Neuron (in vitro differentiated cells): ENCODE results near the gene GNB3.
"Not testable (repeated sequence)": the region's sequence is repeated elsewhere in the genome, so short reads cannot be mapped to it uniquely, and the experiment has no call there.

Experiments
- H2AFZ ChIP-seq: one replicate; pipeline ENCODE4 v1.6.1; 2013; ENCODE audit warnings: low read depth, mild to moderate bottlenecking, inconsistent platforms, low read length, moderate library complexity
- H3K27me3 ChIP-seq: one replicate; pipeline ENCODE4 v1.6.1; 2013; ENCODE audit warnings: low read length; ENCODE audit not compliant: insufficient read depth
- H3K36me3 ChIP-seq: one replicate; pipeline ENCODE4 v1.6.1; 2013; ENCODE audit warnings: low read length; ENCODE audit not compliant: insufficient read depth
- H3K4me1 ChIP-seq: one replicate; pipeline ENCODE4 v1.6.1; 2013; ENCODE audit warnings: low read length; ENCODE audit not compliant: insufficient read depth
- H3K4me3 ChIP-seq: 2 replicates; pipeline ENCODE4 v1.5.1; 2013; ENCODE audit warnings: mild to moderate bottlenecking, low read length, moderate library complexity
- H3K9me3 ChIP-seq: one replicate; pipeline ENCODE4 v1.6.1; 2013; ENCODE audit warnings: low read length

The GNB3 gene

DNA sequence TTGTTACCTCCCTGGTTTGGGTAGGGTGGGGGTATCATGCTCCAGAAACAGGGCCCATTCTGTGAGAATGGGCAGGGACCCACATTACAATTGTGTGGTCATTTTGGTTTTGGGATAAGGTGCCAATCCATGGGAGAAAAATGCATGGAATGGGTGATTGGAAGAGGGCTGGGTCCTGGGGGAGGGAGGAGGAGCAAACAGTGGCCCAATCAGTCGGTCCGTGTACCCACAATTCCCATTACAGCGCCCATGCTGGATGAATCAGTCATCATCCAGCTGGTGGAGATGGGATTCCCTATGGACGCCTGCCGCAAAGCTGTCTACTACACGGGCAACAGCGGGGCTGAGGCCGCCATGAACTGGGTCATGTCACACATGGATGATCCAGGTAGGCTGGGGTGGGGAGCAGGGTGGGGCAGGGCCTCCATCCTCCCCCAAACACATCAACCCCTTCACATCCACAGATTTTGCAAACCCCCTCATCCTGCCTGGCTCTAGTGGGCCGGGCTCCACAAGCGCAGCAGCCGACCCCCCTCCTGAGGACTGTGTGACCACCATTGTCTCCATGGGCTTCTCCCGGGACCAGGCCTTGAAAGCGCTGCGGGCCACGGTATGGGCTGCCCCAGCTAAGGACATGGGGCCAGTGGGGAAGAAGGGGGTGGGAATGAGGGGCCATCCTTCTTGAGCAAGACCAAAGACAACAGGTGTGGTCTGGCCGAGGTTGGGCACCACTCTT, 23.0 kb downstream of the GNB3 start:
- no peak overlapping the region for H2AFZ ChIP-seq
- H3K9me3 ChIP-seq = no peaks in the 10 kb centered on the region
- H3K4me3 ChIP-seq = no peak overlapping the region
- H3K36me3 ChIP-seq = peaks cover 69% of the 10 kb centered on the region
- H3K4me1 ChIP-seq = peaks cover 14% of the 10 kb centered on the region
- H3K27me3 ChIP-seq = no peaks in the 10 kb centered on the region

DNA sequence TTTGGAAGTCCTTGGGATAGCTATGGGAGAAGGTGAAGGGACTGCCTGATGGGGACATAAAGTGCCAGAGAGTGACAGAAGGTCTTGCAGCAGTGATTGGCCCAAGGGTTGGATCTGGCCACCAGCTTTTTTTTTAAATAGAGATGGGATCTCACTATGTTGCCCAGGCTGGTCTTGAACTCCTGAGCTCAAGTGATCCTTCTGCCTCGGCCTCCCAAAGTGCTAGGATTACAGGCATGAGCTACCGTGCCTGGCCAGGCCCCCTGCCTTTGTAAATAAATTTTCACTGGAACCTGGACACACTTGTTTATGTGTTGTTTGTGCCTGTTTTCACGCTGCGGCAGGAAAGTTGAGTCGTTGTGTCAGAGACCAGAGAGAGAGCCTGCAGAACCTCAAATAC, 24.6 kb downstream of the GNB3 start:
- H3K27me3 ChIP-seq, H2AFZ ChIP-seq, H3K9me3 ChIP-seq, H3K4me3 ChIP-seq: not testable (repeated sequence)
- Histone ChIP-seq H3K36me3 (peaks cover 66% of the 10 kb centered on the region), H3K4me1 (peaks cover 20% of the 10 kb centered on the region)

DNA sequence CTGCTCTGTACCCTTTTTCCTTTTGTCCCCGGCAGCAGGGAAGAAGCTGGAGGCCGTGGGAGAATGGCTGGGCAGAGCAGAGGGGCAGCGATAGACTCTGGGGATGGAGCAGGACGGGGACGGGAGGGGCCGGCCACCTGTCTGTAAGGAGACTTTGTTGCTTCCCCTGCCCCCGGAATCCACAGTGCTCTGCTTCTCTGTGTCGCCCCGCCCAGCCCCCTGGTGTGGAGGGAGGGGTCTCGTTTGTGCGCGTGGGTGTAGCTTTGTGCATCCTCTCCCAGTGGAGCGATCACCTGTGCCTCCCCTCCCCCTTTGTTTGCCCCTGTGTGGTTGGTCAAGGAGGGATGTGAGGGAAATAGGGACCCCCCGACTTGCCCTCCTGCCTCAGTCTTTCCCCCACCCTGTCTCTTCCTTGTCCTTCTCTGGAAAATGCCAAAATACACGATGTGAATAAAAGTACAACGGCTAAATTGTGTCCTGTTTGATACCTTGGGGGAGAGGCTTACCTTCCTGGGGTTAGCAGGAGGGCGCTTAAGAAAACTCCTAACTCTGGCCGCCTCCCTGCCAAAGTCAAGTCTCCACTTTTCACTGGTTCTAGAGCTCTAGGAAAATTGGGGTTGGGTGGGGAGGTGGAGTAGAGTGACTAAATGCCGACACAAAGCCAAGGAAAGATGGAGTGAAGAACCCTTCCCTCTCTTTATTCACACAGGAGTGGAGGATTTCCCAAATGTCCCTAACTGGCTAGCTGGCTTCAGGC, 25.6 kb downstream of the GNB3 start:
- H3K36me3 ChIP-seq = peaks cover 66% of the 10 kb centered on the region

DNA sequence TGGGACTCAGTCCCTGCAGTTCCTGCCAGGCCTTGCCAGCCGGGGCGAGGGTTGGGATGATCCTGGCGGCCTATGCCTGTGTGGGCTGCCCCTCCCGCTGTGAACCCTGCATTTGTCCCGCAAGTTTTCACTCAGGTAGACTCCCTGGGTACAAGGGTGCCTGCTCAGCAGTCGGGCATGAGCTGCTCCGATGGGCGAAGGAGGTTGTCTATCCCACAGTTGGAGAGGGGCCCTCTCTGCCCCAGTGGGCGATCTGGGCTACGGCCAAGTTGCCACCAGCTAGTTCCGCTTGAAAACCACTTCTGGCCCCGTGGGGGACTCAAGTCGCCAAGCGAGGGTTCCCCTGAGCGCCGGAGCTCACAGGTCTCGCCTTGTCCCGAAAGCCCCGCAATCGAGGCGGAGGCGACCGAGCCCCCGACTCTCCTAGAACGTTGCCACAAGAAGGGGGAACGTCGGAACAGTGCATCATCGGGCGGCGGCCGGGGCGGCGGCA, 26.2 kb downstream of the GNB3 start:
- peak overlapping the region; percentile 93 for H3K4me3 ChIP-seq

More for the DNA sequence above, 25.6 kb downstream of the GNB3 start:
- Histone ChIP-seq H3K27me3 (no peaks in the 10 kb centered on the region), H3K4me1 (peaks cover 21% of the 10 kb centered on the region), H3K9me3 (no peaks in the 10 kb centered on the region), H3K4me3 (no peak overlapping the region), H2AFZ (no peak overlapping the region)

DNA sequence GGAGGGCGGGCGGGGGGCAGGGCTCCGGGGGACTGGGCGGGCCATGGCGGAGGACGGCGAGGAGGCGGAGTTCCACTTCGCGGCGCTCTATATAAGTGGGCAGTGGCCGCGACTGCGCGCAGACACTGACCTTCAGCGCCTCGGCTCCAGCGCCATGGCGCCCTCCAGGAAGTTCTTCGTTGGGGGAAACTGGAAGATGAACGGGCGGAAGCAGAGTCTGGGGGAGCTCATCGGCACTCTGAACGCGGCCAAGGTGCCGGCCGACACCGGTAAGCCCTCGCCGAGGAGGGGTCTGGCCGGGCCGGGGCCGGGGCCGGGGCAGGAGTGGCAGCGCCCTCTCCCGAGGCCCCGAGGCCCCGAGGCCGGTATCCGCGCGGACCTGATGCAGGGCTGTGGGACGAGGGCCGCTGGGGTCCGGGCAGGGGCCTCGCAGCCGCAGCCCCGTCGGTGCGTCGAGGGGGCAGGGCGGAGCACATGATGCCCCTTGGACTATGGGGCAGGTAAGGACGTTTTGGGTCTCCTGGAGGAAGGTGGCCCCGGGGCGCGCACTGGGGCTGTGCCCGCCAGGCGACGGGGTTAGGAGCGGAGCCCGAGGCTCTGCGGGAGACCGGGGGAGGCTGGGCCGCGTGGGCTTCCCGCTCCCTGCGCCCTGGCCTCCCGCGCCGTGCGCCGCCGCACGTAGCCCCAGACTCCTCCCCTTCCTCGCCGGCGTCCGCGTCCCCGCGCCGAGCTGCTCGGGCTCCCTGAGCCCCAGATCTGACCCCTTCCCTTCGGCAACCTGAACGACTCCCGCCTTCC, 26.9 kb downstream of the GNB3 start, which contains the start of gene TPI1:
Gene TPI1 (plus strand): TSS at position 119 of the 798 bp plus-strand sequence. CDS start 36 bp downstream, at position 155.
- Histone ChIP-seq H3K9me3 (no peaks in the 10 kb centered on the region), H2AFZ (no peak within 1 kb of the TSS), H3K4me1 (peaks cover 32% of the 10 kb centered on the region), H3K27me3 (no peaks in the 10 kb centered on the region), H3K36me3 (peaks cover 58% of the 10 kb centered on the region), H3K4me3 (peak within 1 kb of the TSS; percentile 93)

More for the DNA sequence above, 26.2 kb downstream of the GNB3 start:
- H3K36me3 ChIP-seq = peaks cover 64% of the 10 kb centered on the region
- H3K9me3 ChIP-seq = no peaks in the 10 kb centered on the region
- no peak overlapping the region for H2AFZ ChIP-seq
- H3K4me1 ChIP-seq = peaks cover 27% of the 10 kb centered on the region
- H3K27me3 ChIP-seq = no peaks in the 10 kb centered on the region

DNA sequence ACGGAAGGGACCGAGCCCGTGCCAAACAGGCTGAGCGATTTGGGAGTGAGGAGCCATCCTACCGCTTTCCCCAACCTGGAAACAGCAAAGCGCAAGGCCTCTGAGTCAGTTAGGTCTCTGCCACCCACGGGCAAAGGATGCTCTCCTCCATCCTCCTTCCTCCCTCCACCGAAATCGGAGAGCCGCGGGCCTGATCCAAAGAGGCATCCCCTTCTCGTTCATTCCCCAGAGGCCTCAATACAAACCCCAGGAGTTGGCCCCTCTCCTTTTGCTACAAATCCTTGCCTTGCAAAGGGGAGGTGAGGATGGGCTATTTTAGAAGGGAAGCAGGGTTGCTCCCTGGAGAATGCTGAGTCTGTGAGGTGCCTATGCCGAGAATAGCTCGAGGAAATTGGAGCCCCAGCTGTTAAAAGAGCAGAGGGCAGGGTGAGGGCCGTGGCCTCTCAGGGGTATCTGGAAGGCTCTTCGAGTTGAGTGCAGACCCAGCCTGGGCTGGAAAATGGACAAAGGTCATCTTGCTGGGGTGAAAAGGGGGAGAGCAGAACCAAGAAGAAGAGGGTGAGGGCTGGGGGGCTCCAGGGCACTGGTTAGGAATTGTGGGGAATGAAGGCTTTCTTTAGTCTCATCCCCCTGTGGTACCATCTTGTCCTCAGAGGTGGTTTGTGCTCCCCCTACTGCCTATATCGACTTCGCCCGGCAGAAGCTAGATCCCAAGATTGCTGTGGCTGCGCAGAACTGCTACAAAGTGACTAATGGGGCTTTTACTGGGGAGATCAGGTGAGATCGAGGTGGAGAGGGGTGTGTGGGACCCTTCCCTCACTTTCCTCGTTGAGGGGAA, 27.7 kb downstream of the GNB3 start:
- Histone ChIP-seq H3K36me3 (peaks cover 50% of the 10 kb centered on the region), H3K4me3 (peak overlapping the region; percentile 93), H3K27me3 (no peaks in the 10 kb centered on the region), H2AFZ (no peak overlapping the region), H3K9me3 (no peaks in the 10 kb centered on the region), H3K4me1 (peaks cover 34% of the 10 kb centered on the region)

DNA sequence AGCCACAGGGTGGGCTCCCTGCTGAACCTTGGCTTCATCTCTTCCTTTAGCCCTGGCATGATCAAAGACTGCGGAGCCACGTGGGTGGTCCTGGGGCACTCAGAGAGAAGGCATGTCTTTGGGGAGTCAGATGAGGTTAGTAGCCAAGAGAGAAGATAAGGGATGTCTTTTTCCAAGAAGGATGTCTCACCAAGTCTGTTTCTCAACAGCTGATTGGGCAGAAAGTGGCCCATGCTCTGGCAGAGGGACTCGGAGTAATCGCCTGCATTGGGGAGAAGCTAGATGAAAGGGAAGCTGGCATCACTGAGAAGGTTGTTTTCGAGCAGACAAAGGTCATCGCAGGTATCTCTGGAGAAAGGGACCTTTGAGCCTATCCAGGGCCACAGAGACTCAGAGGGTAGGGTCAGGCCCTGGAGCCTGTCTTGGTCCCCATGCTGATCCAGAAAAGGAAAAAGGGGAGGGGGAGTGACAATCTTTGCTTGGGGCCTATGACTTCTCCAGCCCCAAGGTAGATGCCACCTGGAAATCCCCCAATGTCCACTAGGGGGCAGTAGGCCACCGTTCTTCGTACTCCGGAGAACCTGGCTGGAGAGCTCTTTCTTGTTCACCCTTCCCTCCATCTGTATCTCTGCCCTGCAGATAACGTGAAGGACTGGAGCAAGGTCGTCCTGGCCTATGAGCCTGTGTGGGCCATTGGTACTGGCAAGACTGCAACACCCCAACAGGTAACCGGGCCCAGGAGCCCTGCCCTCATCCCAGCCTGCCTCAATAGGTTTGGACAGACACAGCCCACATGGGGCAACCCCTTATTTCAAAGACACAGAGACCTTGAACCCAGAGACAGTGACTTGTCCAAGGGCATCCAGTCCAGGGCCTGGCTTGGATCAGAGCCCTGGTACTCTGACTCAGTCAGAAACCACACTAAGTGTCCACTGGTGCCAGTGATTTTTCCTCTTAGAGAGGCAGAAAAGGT, 28.6 kb downstream of the GNB3 start:
- Histone ChIP-seq H3K4me1 (peaks cover 34% of the 10 kb centered on the region), H3K36me3 (peaks cover 41% of the 10 kb centered on the region), H3K9me3 (no peaks in the 10 kb centered on the region), H2AFZ (no peak overlapping the region), H3K27me3 (no peaks in the 10 kb centered on the region), H3K4me3 (peak overlapping the region; percentile 93)

DNA sequence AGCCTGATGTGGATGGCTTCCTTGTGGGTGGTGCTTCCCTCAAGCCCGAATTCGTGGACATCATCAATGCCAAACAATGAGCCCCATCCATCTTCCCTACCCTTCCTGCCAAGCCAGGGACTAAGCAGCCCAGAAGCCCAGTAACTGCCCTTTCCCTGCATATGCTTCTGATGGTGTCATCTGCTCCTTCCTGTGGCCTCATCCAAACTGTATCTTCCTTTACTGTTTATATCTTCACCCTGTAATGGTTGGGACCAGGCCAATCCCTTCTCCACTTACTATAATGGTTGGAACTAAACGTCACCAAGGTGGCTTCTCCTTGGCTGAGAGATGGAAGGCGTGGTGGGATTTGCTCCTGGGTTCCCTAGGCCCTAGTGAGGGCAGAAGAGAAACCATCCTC, 29.6 kb downstream of the GNB3 start:
- Histone ChIP-seq H3K36me3 (peaks cover 34% of the 10 kb centered on the region), H3K4me1 (peaks cover 34% of the 10 kb centered on the region)
- H3K27me3 ChIP-seq, H2AFZ ChIP-seq, H3K9me3 ChIP-seq, H3K4me3 ChIP-seq: not testable (repeated sequence)

DNA sequence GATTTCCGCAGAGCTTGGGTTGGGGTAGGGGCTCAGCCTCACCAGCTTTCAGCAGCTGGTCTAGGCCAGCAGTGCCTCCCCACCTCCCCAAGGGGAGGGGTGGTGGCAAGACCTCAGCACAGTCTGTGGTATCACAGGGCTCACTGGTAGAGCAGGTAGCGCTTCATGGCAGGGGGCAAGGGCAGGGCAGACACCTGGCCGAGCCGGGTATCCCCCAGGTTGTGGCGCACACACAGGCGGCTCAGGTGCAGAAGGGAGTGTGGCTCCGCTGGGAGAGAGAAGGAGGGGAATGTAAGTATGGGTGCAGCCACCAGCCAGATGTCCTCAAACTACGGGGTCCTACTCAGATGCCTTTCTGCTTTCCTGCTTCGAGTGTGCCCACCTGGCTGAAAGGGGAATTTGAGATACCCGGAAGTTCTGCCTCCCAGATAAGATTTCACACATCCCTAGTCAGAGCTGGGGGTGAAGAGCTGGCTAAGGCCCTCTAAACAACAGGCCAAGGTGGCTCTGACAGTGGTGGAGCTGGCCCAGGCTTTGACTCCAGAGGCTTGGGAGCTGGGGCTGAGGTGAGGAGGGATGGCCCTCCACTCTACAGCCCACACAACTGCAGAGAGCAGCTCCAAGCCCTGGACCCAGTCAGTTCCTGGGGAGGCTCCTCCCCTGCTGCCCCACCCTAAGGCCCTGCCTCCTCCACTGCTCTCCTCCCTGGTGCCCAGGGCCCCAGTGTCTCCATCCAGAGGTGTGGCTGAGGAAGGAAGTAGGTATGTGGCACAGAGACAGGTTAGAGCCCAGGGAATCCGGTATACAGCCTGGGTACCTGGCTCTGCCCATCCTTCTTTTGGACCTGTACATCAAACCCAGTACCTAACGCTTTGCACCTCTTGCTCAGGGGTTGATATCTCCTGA, 30.6 kb downstream of the GNB3 start:
- Histone ChIP-seq H3K36me3 (peaks cover 25% of the 10 kb centered on the region), H3K4me3 (no peak overlapping the region), H3K27me3 (no peaks in the 10 kb centered on the region), H2AFZ (no peak overlapping the region), H3K4me1 (peaks cover 34% of the 10 kb centered on the region), H3K9me3 (no peaks in the 10 kb centered on the region)

DNA sequence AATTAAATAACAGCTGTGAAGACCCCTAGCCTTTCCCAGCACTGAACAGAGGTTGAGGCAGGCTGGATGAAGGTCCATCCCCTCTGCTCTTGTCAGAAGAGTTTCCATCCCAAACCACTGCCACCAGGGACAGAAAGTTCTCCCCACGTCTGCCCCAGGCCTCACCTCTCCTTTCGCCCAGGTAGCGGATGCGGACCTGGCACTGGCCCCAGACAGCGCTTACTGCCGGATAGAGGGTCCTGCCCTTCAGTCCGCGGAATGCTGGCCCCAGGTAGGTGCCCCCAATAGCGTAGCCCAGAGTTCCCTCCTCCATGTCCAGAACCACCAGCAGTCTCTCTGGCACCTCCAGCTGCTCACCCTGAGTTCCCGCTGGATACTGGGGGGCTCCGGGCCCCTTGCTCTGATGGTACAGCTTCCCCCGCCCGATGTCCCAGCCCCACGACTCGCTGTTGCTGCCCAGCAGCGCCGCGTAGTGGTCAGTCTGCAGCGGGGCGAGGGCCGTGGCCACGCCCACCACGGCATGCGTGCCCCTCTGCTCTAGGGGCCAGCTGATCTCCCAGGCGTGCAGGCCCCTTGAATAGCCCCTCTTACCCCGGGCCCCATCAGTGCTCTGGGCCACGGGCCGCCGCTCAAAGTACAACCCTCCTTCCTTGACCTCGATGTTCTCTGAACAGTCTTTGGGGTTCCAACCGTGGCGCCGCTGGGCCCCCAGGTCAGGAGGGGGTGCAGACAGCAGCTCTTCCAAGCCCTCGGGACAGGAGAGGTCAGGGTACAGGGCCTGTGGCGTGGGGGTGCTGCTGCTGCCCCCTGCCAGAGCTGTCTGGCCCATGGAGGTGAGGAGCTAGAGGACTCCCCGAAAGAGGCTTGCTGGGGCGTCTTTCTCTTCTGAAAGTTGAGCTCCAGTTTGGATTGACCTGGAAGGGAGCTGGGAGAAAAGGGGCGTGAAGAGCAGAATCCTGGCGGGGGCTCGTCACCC, 31.6 kb downstream of the GNB3 start:
- Histone ChIP-seq H3K36me3 (peaks cover 28% of the 10 kb centered on the region), H3K4me3 (peak overlapping the region; percentile 62), H3K4me1 (peaks cover 28% of the 10 kb centered on the region), H3K9me3 (no peaks in the 10 kb centered on the region), H3K27me3 (no peaks in the 10 kb centered on the region), H2AFZ (no peak overlapping the region)
